NT2/D1 (cell line): ENCODE measurements around the gene CAPN14.

Experiments
- YY1 ChIP-seq: IDR thresholded peaks from 2 replicates; pipeline ENCODE4 v1.6.1; 2011; ENCODE audit not compliant: insufficient read length, insufficient read depth
- ZNF274 ChIP-seq: IDR thresholded peaks from 2 replicates; pipeline ENCODE4 v1.6.1; 2011; ENCODE audit warnings: mild to moderate bottlenecking, low read depth, low read length

DNA sequence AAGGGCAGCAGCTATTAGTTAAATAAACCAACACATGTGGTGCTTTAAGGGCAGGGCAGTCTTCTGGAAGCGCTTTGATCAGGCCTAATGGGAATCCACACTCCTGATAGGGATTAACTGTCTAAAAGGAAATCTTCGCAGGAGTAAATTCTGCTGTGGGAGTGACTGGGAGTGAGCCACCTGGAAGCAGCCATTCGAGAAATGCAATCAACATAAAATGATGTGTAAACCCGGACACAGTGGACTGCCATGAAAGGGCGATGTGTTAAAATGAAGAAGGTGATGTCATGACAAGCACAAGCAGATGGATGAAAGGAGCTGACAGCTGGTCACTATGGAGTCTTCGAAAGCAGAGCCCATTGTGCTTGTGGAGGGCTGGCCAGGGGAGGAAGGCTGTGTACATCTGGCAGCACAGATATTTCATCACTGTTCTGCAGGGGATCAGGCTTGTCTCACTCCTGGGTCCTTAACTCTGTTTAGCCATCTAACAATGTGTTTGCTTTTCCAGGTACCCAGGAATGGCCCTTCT, 54.2 kb downstream of the CAPN14 start:
- TF ChIP-seq ZNF274 (no peak), YY1 (no peak)
